Loucy (cell line): ENCODE results near the gene MFAP3L.

Experiments used
- EZH2phosphoT487 ChIP-seq: fragments of 200-600 bp; IDR thresholded peaks from 2 replicates; pipeline ENCODE4 v1.6.1; 2018; ENCODE audit warnings: antibody characterized with exemption, mild to moderate bottlenecking, moderate library complexity, borderline replicate concordance
- TF ChIP-seq, protein P1 (sequence below): fragments of 200-600 bp; sonication (generic); conservative IDR thresholded peaks from 2 replicates; pipeline ENCODE4 v1.5.1; 2014; ENCODE audit warnings: mild to moderate bottlenecking, antibody characterized with exemption, low read length

DNA sequence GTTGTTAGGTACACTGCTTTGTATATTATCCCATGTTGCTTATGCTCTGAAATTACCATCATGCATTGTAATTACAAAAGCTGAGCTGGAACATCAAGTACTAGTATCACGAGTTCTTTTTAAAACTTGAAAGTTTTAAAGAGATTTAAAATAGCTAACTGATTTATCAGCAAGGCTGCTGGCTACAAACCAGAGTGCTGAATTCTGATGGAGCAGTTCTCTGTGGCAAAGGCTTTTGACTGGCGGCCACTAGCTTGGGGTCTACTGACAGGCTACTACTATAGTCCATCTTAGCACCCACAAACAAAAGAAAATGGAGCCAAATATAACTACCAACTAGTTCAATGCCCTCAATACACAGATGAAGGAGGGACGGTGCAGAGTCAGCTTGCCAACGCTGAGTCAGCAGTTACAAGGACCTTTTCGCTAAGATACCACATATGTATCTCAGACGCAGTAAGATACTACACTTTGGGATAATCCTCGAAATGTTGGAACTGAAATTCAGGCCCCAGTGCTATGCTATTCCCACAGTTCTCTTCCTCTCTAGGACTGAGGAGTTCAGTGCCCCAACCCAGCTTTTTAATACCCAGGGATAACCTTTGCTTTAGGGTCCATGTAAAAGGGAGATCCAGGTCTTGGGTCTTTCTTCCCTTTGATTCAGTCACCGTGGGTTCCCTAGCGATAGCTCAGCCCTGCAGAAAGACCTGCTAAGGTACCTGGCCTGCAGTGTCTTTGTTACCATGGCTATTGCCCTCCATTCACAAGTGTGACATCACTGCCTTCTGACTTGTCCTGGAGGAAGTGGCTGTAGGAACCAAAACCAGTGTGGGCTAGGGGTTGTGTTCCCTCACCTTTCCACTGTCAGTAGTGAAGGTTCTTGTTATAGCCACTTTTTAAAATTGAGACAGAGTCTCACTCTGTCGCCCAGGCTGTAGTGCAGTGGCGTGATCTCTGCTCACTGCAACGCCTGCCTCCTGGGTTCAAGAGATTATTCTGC, 22.8 kb downstream of the MFAP3L start:
- TF ChIP-seq, protein P1, sequence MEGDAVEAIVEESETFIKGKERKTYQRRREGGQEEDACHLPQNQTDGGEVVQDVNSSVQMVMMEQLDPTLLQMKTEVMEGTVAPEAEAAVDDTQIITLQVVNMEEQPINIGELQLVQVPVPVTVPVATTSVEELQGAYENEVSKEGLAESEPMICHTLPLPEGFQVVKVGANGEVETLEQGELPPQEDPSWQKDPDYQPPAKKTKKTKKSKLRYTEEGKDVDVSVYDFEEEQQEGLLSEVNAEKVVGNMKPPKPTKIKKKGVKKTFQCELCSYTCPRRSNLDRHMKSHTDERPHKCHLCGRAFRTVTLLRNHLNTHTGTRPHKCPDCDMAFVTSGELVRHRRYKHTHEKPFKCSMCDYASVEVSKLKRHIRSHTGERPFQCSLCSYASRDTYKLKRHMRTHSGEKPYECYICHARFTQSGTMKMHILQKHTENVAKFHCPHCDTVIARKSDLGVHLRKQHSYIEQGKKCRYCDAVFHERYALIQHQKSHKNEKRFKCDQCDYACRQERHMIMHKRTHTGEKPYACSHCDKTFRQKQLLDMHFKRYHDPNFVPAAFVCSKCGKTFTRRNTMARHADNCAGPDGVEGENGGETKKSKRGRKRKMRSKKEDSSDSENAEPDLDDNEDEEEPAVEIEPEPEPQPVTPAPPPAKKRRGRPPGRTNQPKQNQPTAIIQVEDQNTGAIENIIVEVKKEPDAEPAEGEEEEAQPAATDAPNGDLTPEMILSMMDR = no peak
- no peak for TF ChIP-seq EZH2phosphoT487
